ENCODE measurements around the gene COL15A1.

DNA sequence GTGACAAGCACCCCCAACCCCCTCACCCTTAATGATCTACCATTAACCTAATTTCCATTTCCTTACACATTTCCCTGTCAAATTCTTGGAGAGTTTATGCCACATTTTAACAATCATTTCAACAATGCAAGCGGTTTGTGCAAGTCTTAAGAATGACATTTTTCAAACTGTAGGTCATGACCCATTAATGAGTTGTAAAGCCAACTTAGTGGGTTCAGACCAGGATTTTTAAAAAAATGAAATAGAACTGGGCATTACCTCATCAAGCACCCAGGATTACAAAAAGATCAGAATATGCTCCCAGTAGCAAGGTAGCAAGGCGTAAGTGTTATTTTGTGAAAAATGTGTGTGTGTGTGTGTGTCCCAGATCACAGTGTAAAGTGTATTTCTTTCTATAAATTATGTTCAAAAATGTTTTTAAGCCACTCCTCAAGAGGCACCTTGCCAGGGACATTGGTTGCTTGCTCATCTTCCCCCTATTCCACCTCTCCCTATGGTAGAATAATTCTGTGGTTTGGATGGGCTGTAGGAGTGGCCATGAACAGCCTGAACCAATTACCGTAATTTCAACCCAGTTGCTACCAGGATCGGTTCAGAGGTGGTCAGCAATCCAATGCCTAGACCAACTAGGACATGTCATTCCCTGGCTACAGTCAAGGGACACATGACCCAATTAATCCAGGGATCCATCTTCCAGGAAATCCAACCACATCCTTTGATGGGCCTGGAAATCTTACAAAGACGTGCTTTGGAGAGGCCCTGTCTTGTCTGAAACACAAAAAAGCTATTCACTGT, 146.8 kb downstream of the COL15A1 start:
- TF ChIP-seq CTCF (IDR thresholded peaks at IDR 0.05) (no peak), POLR2A (IDR thresholded peaks at IDR 0.05) (no peak)

Measured in Peyer's patch (tissue), 4 donors.